Inflammatory macrophage treated with lipopolysaccharide for 4 hours (primary cell): Measurements from ENCODE around the gene BOLA2B.
A peak's percentile ranks its signal among the peaks of the same experiment; 100 is the strongest.
"Not testable (repeated sequence)": the region's sequence is repeated elsewhere in the genome, so short reads cannot be mapped to it uniquely, and the experiment has no call there.

Experiments used
- DNase-seq: peaks from one replicate; pipeline ENCODE4 v3.0.0-alpha.2; 2020

BOLA2B gene

GRCh38 chr16:30184096-30184890 lies 9.2 kb downstream of the BOLA2B start:
- no peak for DNase-seq

GRCh38 chr16:30183233-30184095 lies 10.0 kb downstream of the BOLA2B start, which contains the start of gene CORO1A:
Gene CORO1A (plus strand): TSS chr16:30183602. CDS start chr16:30185210, 1,608 bp downstream.
- DNase-seq = peak; percentile 77

GRCh38 chr16:30180741-30181140 lies 12.7 kb downstream of the BOLA2B start:
- no peak for DNase-seq

GRCh38 chr16:30179931-30180330 lies 13.5 kb downstream of the BOLA2B start:
- DNase-seq = no peak

GRCh38 chr16:30179195-30179594 lies 14.3 kb downstream of the BOLA2B start:
- no peak for DNase-seq

- DNase-seq = not testable (repeated sequence)
Measured at GRCh38 chr16:30176876-30177275, 16.6 kb downstream of the BOLA2B start.

GRCh38 chr16:30173054-30173453 lies 20.4 kb downstream of the BOLA2B start:
- DNase-seq = no peak

- not testable (repeated sequence) for DNase-seq
Measured at GRCh38 chr16:30170145-30170544, 23.3 kb downstream of the BOLA2B start.

- not testable (repeated sequence) for DNase-seq
Measured at GRCh38 chr16:30169416-30169815, 24.1 kb downstream of the BOLA2B start.

- DNase-seq = not testable (repeated sequence)
Measured at GRCh38 chr16:30168746-30169145, 24.7 kb downstream of the BOLA2B start.

GRCh38 chr16:30166202-30166902 lies 27.1 kb downstream of the BOLA2B start:
- peak; percentile 87 for DNase-seq

- DNase-seq = no peak
Measured at GRCh38 chr16:30163538-30163937, 29.9 kb downstream of the BOLA2B start.

GRCh38 chr16:30157214-30157613 lies 36.3 kb downstream of the BOLA2B start:
- DNase-seq = no peak

- no peak for DNase-seq
Measured at GRCh38 chr16:30155188-30155587, 38.3 kb downstream of the BOLA2B start.

GRCh38 chr16:30152517-30152916 lies 40.9 kb downstream of the BOLA2B start:
- DNase-seq = no peak

GRCh38 chr16:30151091-30151490 lies 42.4 kb downstream of the BOLA2B start:
- DNase-seq = no peak

GRCh38 chr16:30149250-30149930 lies 44.1 kb downstream of the BOLA2B start:
- DNase-seq = peak; percentile 87

- DNase-seq = no peak
Measured at GRCh38 chr16:30147843-30148510, 45.5 kb downstream of the BOLA2B start.

GRCh38 chr16:30145657-30146056 lies 47.8 kb downstream of the BOLA2B start:
- DNase-seq = no peak

GRCh38 chr16:30144917-30145316 lies 48.5 kb downstream of the BOLA2B start:
- no peak for DNase-seq

GRCh38 chr16:30144017-30144416 lies 49.4 kb downstream of the BOLA2B start:
- DNase-seq = no peak

GRCh38 chr16:30143347-30143702 lies 50.1 kb downstream of the BOLA2B start:
- no peak for DNase-seq
